Measurements from ENCODE around the gene C18orf32. TPM values are rescaled to one million over a fixed set of nuclear protein-coding genes. Genes with fewer than 3 reads are reported as not detected.

The C18orf32 gene
- total and polyA plus RNA-seq, 10 of the 15 experiments (the other 5 are each of a cell fraction or from before 2014, with no cell fraction given), result 11.5 to 67.0 (median 32.9) TPM

DNA sequence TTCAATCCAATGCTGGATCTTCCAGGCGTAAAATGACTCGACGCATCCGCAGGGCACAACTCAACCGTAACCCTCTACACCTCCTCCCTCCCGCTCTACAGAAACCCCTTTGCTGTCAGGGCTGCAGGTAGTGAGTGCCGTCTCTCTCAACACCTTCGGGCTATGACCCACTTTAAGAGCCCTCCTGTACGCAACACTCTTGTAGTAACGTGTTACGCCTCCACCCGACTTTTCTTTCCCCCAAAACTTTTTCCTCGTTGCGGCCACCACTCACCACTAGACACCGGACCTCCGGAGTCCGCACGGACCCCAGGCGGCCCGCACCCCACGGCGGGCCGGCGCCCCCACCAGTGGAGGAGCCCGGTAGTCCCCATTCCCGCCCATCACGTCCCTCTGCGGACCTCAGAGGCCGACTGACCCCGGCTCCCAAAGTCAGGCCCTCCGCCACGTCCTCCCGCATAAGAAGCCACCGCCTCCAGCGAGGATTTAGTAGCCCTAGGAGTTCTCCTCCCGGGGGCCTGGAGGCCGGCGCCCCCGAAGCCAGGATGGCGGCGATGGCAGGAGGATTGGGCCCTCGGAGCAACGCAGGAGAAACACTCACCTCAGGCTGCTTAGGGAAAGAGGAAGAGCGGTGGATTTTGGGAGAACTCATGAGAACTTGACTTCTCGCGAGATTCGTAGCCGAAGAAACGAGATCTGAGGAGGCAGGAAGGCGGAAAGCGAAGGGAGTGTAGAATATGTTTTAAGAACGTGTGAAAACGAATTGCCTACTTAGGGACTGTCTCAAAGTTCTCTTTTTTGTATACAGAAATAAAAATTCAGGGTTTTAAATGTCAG, 5.0 kb upstream of the C18orf32 start, which contains the start of gene RPL17 (continued):
- TF ChIP-seq SIN3A (IDR thresholded peaks at IDR 0.05; ENCODE audit: low read depth, low read length) (peak; percentile 59; the same call in 1 of the 2 replicates), NFIC (IDR thresholded peaks at IDR 0.05; ENCODE audit: low read depth, low read length) (peak; percentile 56; the same call in 1 of the 2 replicates), NFYA (IDR thresholded peaks at IDR 0.05; ENCODE audit: borderline replicate concordance, low read depth, low read length) (no peak), SP1 (IDR thresholded peaks at IDR 0.05; ENCODE audit: low read depth, low read length) (no peak), STAT3 (IDR thresholded peaks at IDR 0.05; ENCODE audit: low read depth, low read length) (no peak), EED (IDR thresholded peaks at IDR 0.05; ENCODE audit: low read depth) (no peak), KDM1A (IDR thresholded peaks at IDR 0.05; ENCODE audit: borderline replicate concordance) (no peak), MTA3 (IDR thresholded peaks at IDR 0.05; ENCODE audit: borderline replicate concordance, low read length) (peak; percentile 73; the same call in 1 of the 2 replicates), ESRRA (IDR thresholded peaks at IDR 0.05; ENCODE audit: low read length) (no peak)
- TF ChIP-seq, protein P1, sequence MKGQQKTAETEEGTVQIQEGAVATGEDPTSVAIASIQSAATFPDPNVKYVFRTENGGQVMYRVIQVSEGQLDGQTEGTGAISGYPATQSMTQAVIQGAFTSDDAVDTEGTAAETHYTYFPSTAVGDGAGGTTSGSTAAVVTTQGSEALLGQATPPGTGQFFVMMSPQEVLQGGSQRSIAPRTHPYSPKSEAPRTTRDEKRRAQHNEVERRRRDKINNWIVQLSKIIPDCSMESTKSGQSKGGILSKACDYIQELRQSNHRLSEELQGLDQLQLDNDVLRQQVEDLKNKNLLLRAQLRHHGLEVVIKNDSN (IDR thresholded peaks at IDR 0.05; ENCODE audit: borderline replicate concordance, extremely low read length, insufficient read depth, low read depth, low read length), result no peak
- TF ChIP-seq, protein P2, sequence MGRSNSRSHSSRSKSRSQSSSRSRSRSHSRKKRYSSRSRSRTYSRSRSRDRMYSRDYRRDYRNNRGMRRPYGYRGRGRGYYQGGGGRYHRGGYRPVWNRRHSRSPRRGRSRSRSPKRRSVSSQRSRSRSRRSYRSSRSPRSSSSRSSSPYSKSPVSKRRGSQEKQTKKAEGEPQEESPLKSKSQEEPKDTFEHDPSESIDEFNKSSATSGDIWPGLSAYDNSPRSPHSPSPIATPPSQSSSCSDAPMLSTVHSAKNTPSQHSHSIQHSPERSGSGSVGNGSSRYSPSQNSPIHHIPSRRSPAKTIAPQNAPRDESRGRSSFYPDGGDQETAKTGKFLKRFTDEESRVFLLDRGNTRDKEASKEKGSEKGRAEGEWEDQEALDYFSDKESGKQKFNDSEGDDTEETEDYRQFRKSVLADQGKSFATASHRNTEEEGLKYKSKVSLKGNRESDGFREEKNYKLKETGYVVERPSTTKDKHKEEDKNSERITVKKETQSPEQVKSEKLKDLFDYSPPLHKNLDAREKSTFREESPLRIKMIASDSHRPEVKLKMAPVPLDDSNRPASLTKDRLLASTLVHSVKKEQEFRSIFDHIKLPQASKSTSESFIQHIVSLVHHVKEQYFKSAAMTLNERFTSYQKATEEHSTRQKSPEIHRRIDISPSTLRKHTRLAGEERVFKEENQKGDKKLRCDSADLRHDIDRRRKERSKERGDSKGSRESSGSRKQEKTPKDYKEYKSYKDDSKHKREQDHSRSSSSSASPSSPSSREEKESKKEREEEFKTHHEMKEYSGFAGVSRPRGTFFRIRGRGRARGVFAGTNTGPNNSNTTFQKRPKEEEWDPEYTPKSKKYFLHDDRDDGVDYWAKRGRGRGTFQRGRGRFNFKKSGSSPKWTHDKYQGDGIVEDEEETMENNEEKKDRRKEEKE (IDR thresholded peaks at IDR 0.05), result no peak
- TF ChIP-seq, protein P3, sequence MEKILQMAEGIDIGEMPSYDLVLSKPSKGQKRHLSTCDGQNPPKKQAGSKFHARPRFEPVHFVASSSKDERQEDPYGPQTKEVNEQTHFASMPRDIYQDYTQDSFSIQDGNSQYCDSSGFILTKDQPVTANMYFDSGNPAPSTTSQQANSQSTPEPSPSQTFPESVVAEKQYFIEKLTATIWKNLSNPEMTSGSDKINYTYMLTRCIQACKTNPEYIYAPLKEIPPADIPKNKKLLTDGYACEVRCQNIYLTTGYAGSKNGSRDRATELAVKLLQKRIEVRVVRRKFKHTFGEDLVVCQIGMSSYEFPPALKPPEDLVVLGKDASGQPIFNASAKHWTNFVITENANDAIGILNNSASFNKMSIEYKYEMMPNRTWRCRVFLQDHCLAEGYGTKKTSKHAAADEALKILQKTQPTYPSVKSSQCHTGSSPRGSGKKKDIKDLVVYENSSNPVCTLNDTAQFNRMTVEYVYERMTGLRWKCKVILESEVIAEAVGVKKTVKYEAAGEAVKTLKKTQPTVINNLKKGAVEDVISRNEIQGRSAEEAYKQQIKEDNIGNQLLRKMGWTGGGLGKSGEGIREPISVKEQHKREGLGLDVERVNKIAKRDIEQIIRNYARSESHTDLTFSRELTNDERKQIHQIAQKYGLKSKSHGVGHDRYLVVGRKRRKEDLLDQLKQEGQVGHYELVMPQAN (conservative IDR thresholded peaks at IDR 0.05), result peak; percentile 89

Data from GM12878 (cell line).